Fibroblast of mammary gland (primary cell): ENCODE data around the gene TUBA3E.
"Not testable (repeated sequence)": the region's sequence is repeated elsewhere in the genome, so short reads cannot be mapped to it uniquely, and the experiment has no call there.

Experiments used
- DNase-seq: peaks from one replicate; pipeline ENCODE4 v3.0.0-alpha.2; 2010; ENCODE audit warnings: low read depth
- H3K4me3 ChIP-seq: 2 replicates; pipeline ENCODE4 v1.5.1; 2011; ENCODE audit warnings: low read depth, mild to moderate bottlenecking, low read length, moderate library complexity; ENCODE audit not compliant: control insufficient read depth
- CTCF ChIP-seq: conservative IDR thresholded peaks from 2 replicates; pipeline ENCODE4 v1.5.1; 2011; ENCODE audit warnings: low read depth, low read length, inconsistent platforms; ENCODE audit not compliant: control insufficient read depth, insufficient read depth

The TUBA3E gene

GRCh38 chr2:130181880-130182682 is 16.2 kb downstream of the TUBA3E start, which contains the start of gene MZT2B:
TSS of gene MZT2B (plus strand) at chr2:130182262. CDS start at chr2:130182283, 21 bp downstream.
- peak; percentile 14 for TF ChIP-seq CTCF

GRCh38 chr2:130181325-130181879 is 16.8 kb downstream of the TUBA3E start, which contains the start of gene SMPD4:
TSS of gene SMPD4 (minus strand) at chr2:130181602. CDS start at chr2:130176592, 5,010 bp downstream.
- no peak for TF ChIP-seq CTCF
- peak; percentile 90 for DNase-seq
- H3K4me3 ChIP-seq: peak within 1 kb of the TSS; percentile 86

More at GRCh38 chr2:130181880-130182682, 16.2 kb downstream of the TUBA3E start, which contains the start of gene MZT2B:
- H3K4me3 ChIP-seq: peak within 1 kb of the TSS; percentile 86
- DNase-seq: peak; percentile 77

GRCh38 chr2:130180404-130181324 is 17.6 kb downstream of the TUBA3E start:
- DNase-seq: not testable (repeated sequence)
- H3K4me3 ChIP-seq: peak overlapping the region; percentile 86

- not testable (repeated sequence) for H3K4me3 ChIP-seq, DNase-seq
Observed at GRCh38 chr2:130174866-130175265, 23.4 kb downstream of the TUBA3E start.

- DNase-seq: no peak
- no peak for TF ChIP-seq CTCF
- no peak overlapping the region for H3K4me3 ChIP-seq
Observed at GRCh38 chr2:130169896-130170295, 28.3 kb downstream of the TUBA3E start.

GRCh38 chr2:130169163-130169562 is 29.1 kb downstream of the TUBA3E start:
- H3K4me3 ChIP-seq, DNase-seq: not testable (repeated sequence)

- DNase-seq, H3K4me3 ChIP-seq: not testable (repeated sequence)
Observed at GRCh38 chr2:130166611-130167010, 31.6 kb downstream of the TUBA3E start.

GRCh38 chr2:130165293-130166016 is 32.8 kb downstream of the TUBA3E start:
- no peak for DNase-seq
- H3K4me3 ChIP-seq: no peak overlapping the region
- no peak for TF ChIP-seq CTCF
